B cell (primary cell): ENCODE results near the gene L3MBTL4. TPM values are rescaled to one million over a fixed set of nuclear protein-coding genes. Genes with fewer than 3 reads are reported as not detected.

ENCODE experiments used
- ATAC-seq: fragments of 200-7000 bp; cut with Tn5 transposase; one replicate; pipeline ENCODE4 v1.10.0; 2021; ENCODE audit warnings: low read depth, mild to moderate bottlenecking, moderate number of reproducible peaks, moderate library complexity
- CTCF ChIA-PET: fragments of 350-600 bp; sonication (Branson Sonifier 250); formaldehyde crosslinking; loops from one replicate; lab custom pipeline; 2021; ENCODE audit warnings: antibody characterized with exemption, inconsistent platforms; lab: Charles Lee
- POLR2A ChIA-PET: fragments of 350-600 bp; sonication (Branson Sonifier 250); formaldehyde crosslinking; loops from one replicate; lab custom pipeline; 2021; ENCODE audit warnings: antibody characterized with exemption; lab: Charles Lee
- DNase-seq: peaks from one replicate; pipeline ENCODE4 v3.0.0; 2013
- H2AFZ ChIP-seq: 2 replicates; pipeline ENCODE4 v1.6.1; 2012; ENCODE audit warnings: mild to moderate bottlenecking, low read depth, low read length; ENCODE audit not compliant: insufficient read depth, poor library complexity, severe bottlenecking
- H3K27ac ChIP-seq, 2 donors: 1 replicate in 1 of 2; 2 replicates in 1 of 2; pipeline ENCODE4 v1.5.1; 2012 to 2013; ENCODE audit warnings: low read length in 2 of 2, mild to moderate bottlenecking in 2 of 2, moderate library complexity in 1 of 2
- H3K27me3 ChIP-seq, 4 experiments: fragments of 200-600 bp in 1 of 4; sonication (generic) in 1 of 4; replicated peaks in 1 of 4; 1 replicate in 2 of 4; 2 replicates in 2 of 4; pipeline versions ENCODE4 v1.6.1 to v1.7.0; 2013 to 2016; ENCODE audit warnings: low read length in 3 of 4, mild to moderate bottlenecking in 2 of 4, mixed read lengths in 1 of 4, moderate library complexity in 1 of 4; ENCODE audit not compliant: insufficient read depth in 4 of 4, control insufficient read depth in 3 of 4; ENCODE audit errors: control extremely low read depth in 1 of 4
- H3K36me3 ChIP-seq, 2 experiments: replicated peaks in 1 of 2; 1 replicate in 1 of 2; 2 replicates in 1 of 2; pipeline versions ENCODE4 v1.6.1 to v1.7.1; 2013; ENCODE audit warnings: low read length in 1 of 2; ENCODE audit not compliant: insufficient read depth in 2 of 2, control insufficient read depth in 1 of 2; ENCODE audit errors: control extremely low read depth in 1 of 2, extremely low read depth in 1 of 2
- H3K4me1 ChIP-seq, 2 donors: fragments of 200-600 bp in 1 of 2; sonication (generic) in 1 of 2; 1 replicate in 1 of 2; 2 replicates in 1 of 2; pipeline versions ENCODE4 v1.5.1 to v1.6.1; 2013 to 2017; ENCODE audit warnings: low read length in 2 of 2; ENCODE audit not compliant: control insufficient read depth in 2 of 2, insufficient read depth in 2 of 2
- H3K4me2 ChIP-seq: replicated peaks from 2 replicates; pipeline ENCODE3; 2012; ENCODE audit warnings: mild to moderate bottlenecking, low read depth, low read length; ENCODE audit not compliant: poor library complexity, severe bottlenecking
- H3K4me3 ChIP-seq, 5 experiments: fragments of 200-600 bp in 1 of 5; sonication (generic) in 1 of 5; 1 replicate in 3 of 5; 2 replicates in 2 of 5; pipeline versions ENCODE4 v1.5.1 to v1.7.0; 2011 to 2016; ENCODE audit warnings: low read length in 4 of 5, mild to moderate bottlenecking in 4 of 5, low read depth in 2 of 5, control low read depth in 1 of 5, moderate library complexity in 1 of 5; ENCODE audit not compliant: insufficient read depth in 1 of 5; ENCODE audit errors: control extremely low read depth in 1 of 5, extremely low read depth in 1 of 5
- H3K79me2 ChIP-seq: fragments of 200-600 bp; sonication (generic); one replicate; pipeline ENCODE4 v1.6.0; 2016; ENCODE audit warnings: low read length; ENCODE audit not compliant: control insufficient read depth, insufficient read depth
- H3K9ac ChIP-seq: fragments of 200-600 bp; sonication (generic); 2 replicates; pipeline ENCODE4 v1.6.1; 2017; ENCODE audit warnings: mild to moderate bottlenecking, low read length, moderate library complexity
- H3K9me3 ChIP-seq, 3 donors: one replicate each; pipeline versions ENCODE4 v1.6.1 to v1.7.1; 2013; ENCODE audit warnings: low read length in 2 of 3; ENCODE audit not compliant: control insufficient read depth in 2 of 3, insufficient read depth in 1 of 3; ENCODE audit errors: control extremely low read depth in 1 of 3
- H4K20me1 ChIP-seq: 2 replicates; pipeline ENCODE4 v1.6.0; 2012; ENCODE audit warnings: mild to moderate bottlenecking, low read length; ENCODE audit not compliant: insufficient read depth, control insufficient read depth, poor library complexity, severe bottlenecking
- H3K27ac Mint-ChIP-seq: one replicate; pipeline ENCODE4 v1.8.0; 2021; ENCODE audit warnings: mixed read lengths
- H3K27me3 Mint-ChIP-seq: one replicate; pipeline ENCODE4 v1.8.0; 2021; ENCODE audit warnings: mixed read lengths
- H3K4me1 Mint-ChIP-seq: one replicate; pipeline ENCODE4 v1.8.0; 2021; ENCODE audit warnings: mixed read lengths
- H3K4me3 Mint-ChIP-seq: one replicate; pipeline ENCODE4 v1.8.0; 2021; ENCODE audit warnings: mixed read lengths
- H3K9me3 Mint-ChIP-seq: one replicate; pipeline ENCODE4 v1.8.0; 2022; ENCODE audit warnings: mixed read lengths; ENCODE audit not compliant: insufficient read depth
- CTCF ChIP-seq: fragments of 200-600 bp; IDR thresholded peaks from one replicate; pipeline ENCODE4 v1.8.0; 2022; ENCODE audit warnings: antibody characterized with exemption, mild to moderate bottlenecking
- EZH2 ChIP-seq: IDR thresholded peaks from 2 replicates; pipeline ENCODE4 v1.6.1; 2012; ENCODE audit warnings: borderline replicate concordance, low read depth, mild to moderate bottlenecking, moderate library complexity, low read length; ENCODE audit not compliant: insufficient read depth, poor library complexity, severe bottlenecking
- WGBS: methylation state at CpG from one replicate; pipeline ENCODE4 v1.1.5; 2013; ENCODE audit warnings: missing lambda C conversion rate; ENCODE audit not compliant: insufficient coverage; 5-methylcytosine and 5-hydroxymethylcytosine counted together
- intact Hi-C: fragments of 100-400 bp; cut with micrococcal nuclease; formaldehyde crosslinking; loops from one replicate; pipeline ENCODE4 v1.10.0; 2022
- polyA plus RNA-seq: library from polyadenylated mRNA; depleted of rRNA; stranded (reverse); fragments of >200 nt; gene quantifications from 2 replicates; pipeline ENCODE4 v1.2.3, GENCODE V29; 2012
- total RNA-seq, 2 donors: library from RNA; stranded (reverse); fragments of 120-200 nt in 1 of 2; gene quantifications; 1 replicate in 1 of 2; 2 replicates in 1 of 2; pipeline versions ENCODE4 v1.2.3 to v1.2.4, GENCODE V29; 2013 to 2022

L3MBTL4 gene
- total and polyA plus RNA-seq, 2 donors (not counting 1 experiment from before 2014, with no cell fraction given): 3.0 to 11.9 TPM

- Histone ChIP-seq H3K4me1 (no peaks in the 10 kb centered on the region), H4K20me1 (no peaks in the 10 kb centered on the region), H3K4me2 (no peak overlapping the region), H3K27me3 (no peaks in the 10 kb centered on the region), H3K27ac (no peak overlapping the region), H3K79me2 (no peaks in the 10 kb centered on the region), H3K9me3 (no peaks in the 10 kb centered on the region), H3K36me3 (peaks cover 0 to 2% of the 10 kb centered on the region in 2 experiments), H3K4me3 (no peak overlapping the region), H3K9ac (no peak overlapping the region), H2AFZ (no peak overlapping the region)
- TF ChIP-seq EZH2 (no peak), CTCF (no peak)
- Mint-ChIP-seq H3K9me3 (no peaks in the 10 kb centered on the region), H3K4me3 (no peak overlapping the region), H3K4me1 (no peaks in the 10 kb centered on the region), H3K27ac (no peak overlapping the region), H3K27me3 (no peaks in the 10 kb centered on the region)
- ATAC-seq: no peak
- POLR2A ChIA-PET: no interaction called here
- DNase-seq: no peak
- intact Hi-C loops: loop anchor here (2.0 kb wide), 1 partner anchor 20 kb away; no protein-coding TSS in a partner anchor
- CTCF ChIA-PET: no interaction called here
- 100% methylated on average over 1 of the region's 2 CpGs for WGBS
These were observed 207.6 kb downstream of the L3MBTL4 start for GRCh38 chr18:6207116-6207515.

GRCh38 chr18:6205706-6206105 lies 209.0 kb downstream of the L3MBTL4 start:
- H3K4me1 Mint-ChIP-seq: no peaks in the 10 kb centered on the region
- CTCF ChIA-PET: no interaction called here
- H3K9me3 ChIP-seq: no peaks in the 10 kb centered on the region
- H2AFZ ChIP-seq: no peak overlapping the region
- no peak for TF ChIP-seq CTCF
- no peak for TF ChIP-seq EZH2
- H3K36me3 ChIP-seq: peaks cover 0 to 4% of the 10 kb centered on the region in 2 experiments
- no peak overlapping the region for H3K4me2 ChIP-seq
- no peaks in the 10 kb centered on the region for H3K79me2 ChIP-seq
- H3K27me3 Mint-ChIP-seq: no peaks in the 10 kb centered on the region
- no peak overlapping the region for H3K27ac ChIP-seq
- POLR2A ChIA-PET: no interaction called here
- H3K27ac Mint-ChIP-seq: no peak overlapping the region
- 38% methylated on average over 1 of the region's 2 CpGs for WGBS
- no peak overlapping the region for H3K4me3 Mint-ChIP-seq
- intact Hi-C loops: loop anchor here (2.0 kb wide), 1 partner anchor 21 kb away; no protein-coding TSS in a partner anchor
- H3K4me1 ChIP-seq: no peaks in the 10 kb centered on the region
- no peak overlapping the region for H3K4me3 ChIP-seq
- no peaks in the 10 kb centered on the region for H3K27me3 ChIP-seq
- DNase-seq (no peak), ATAC-seq (no peak)
- H4K20me1 ChIP-seq: no peaks in the 10 kb centered on the region
- no peak overlapping the region for H3K9ac ChIP-seq
- no peaks in the 10 kb centered on the region for H3K9me3 Mint-ChIP-seq
